Suprapubic skin (tissue), 4 donors: ENCODE results near the gene STK17A.

Experiments
- POLR2A ChIP-seq, 2 donors: fragments of 450-650 bp; IDR thresholded peaks; one replicate each; pipeline ENCODE4 v1.6.1; 2017; ENCODE audit warnings: antibody characterized with exemption in 2 of 2, mild to moderate bottlenecking in 2 of 2, moderate library complexity in 2 of 2
- POLR2AphosphoS5 ChIP-seq, 3 donors: sonication (generic); formaldehyde crosslinking; IDR thresholded peaks; one replicate each; pipeline ENCODE4 v1.6.1; 2017; ENCODE audit warnings: antibody characterized with exemption in 3 of 3
- TF ChIP-seq, protein P1 (sequence below), 2 donors: fragments of 200-600 bp in 1 of 2; fragments of 450-650 bp in 1 of 2; sonication (generic) in 1 of 2; IDR thresholded peaks; one replicate each; pipeline ENCODE4 v1.5.1; 2016 to 2019; ENCODE audit warnings: antibody characterized with exemption in 2 of 2, mild to moderate bottlenecking in 1 of 2, moderate library complexity in 1 of 2

DNA sequence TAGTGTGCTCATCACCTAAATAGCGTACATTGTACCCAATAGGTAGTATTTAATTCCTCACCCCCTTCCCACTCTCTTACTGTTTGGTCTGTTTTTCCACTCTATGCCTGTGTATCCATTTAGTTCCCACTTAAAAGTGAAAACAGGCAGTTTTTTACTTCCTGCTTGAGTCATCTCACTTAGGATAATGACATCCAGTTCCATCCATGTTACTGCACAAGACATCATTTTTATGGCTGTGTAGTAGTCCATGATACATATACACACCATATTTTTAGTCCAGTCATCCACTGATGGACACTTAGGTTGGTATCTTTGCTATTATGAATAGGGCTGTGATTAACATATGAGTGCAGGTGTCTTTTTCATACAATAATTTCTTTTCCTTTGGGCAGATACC, 10.1 kb downstream of the STK17A start:
- TF ChIP-seq, protein P1, sequence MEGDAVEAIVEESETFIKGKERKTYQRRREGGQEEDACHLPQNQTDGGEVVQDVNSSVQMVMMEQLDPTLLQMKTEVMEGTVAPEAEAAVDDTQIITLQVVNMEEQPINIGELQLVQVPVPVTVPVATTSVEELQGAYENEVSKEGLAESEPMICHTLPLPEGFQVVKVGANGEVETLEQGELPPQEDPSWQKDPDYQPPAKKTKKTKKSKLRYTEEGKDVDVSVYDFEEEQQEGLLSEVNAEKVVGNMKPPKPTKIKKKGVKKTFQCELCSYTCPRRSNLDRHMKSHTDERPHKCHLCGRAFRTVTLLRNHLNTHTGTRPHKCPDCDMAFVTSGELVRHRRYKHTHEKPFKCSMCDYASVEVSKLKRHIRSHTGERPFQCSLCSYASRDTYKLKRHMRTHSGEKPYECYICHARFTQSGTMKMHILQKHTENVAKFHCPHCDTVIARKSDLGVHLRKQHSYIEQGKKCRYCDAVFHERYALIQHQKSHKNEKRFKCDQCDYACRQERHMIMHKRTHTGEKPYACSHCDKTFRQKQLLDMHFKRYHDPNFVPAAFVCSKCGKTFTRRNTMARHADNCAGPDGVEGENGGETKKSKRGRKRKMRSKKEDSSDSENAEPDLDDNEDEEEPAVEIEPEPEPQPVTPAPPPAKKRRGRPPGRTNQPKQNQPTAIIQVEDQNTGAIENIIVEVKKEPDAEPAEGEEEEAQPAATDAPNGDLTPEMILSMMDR (IDR thresholded peaks at IDR 0.05), result no peak
- TF ChIP-seq POLR2A (IDR thresholded peaks at IDR 0.05) (no peak), POLR2AphosphoS5 (IDR thresholded peaks at IDR 0.05) (no peak)
